ENCODE data around the gene CEP95. TPM values are rescaled to one million over a fixed set of nuclear protein-coding genes. Genes with fewer than 3 reads are reported as not detected.
A peak's percentile ranks its signal among the peaks of the same experiment; 100 is the strongest.

CEP95 gene
- total RNA-seq, 1 donor, result 48.9 TPM

DNA sequence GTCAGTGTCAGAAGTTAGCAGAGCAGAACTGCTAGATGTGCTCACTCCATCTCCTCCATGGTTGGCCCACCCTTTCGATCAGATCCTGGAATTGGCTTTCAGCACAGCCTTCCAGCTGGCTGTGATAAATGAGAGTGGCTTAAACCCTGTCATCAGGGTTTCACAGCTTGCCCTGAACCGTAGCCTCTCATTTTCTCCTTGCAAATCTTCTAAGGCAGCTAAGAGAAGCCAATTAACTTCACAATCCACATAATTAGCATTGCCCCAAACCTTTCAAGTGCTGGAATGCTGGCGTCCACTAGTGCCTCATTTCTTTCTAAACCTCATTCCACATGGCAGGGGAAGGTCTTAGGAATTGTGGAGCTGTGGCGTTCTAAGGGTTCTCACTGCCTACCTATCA lies 36.2 kb upstream of the CEP95 start:
- no peaks in the 10 kb centered on the region for H3K79me2 ChIP-seq (ENCODE audit: insufficient read depth, low read length)
- H2AFZ ChIP-seq (ENCODE audit: low read length), result no peak overlapping the region
- TF ChIP-seq, protein P1, sequence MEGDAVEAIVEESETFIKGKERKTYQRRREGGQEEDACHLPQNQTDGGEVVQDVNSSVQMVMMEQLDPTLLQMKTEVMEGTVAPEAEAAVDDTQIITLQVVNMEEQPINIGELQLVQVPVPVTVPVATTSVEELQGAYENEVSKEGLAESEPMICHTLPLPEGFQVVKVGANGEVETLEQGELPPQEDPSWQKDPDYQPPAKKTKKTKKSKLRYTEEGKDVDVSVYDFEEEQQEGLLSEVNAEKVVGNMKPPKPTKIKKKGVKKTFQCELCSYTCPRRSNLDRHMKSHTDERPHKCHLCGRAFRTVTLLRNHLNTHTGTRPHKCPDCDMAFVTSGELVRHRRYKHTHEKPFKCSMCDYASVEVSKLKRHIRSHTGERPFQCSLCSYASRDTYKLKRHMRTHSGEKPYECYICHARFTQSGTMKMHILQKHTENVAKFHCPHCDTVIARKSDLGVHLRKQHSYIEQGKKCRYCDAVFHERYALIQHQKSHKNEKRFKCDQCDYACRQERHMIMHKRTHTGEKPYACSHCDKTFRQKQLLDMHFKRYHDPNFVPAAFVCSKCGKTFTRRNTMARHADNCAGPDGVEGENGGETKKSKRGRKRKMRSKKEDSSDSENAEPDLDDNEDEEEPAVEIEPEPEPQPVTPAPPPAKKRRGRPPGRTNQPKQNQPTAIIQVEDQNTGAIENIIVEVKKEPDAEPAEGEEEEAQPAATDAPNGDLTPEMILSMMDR (IDR thresholded peaks at IDR 0.05; ENCODE audit: extremely low read depth, low read depth, low read length), result no peak

DNA sequence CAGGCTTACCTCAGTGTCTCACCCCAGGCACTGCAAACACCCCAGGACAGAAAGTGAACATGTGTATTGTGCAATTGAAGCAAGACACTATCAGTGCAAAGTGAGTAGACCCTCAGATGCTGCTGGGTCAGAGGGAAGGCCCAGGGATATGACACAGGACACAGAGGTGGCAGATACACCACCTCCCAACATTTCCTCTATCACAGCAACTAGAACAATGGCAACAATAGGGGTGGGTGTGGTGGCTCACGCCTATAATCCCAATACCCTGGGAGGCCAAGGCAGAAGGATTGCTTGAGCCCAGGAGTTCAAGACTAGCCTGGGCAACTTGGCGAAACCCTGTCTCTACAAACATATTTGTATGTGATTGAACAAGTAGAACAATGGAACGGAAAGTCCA lies 35.3 kb upstream of the CEP95 start:
- H3K4me2 ChIP-seq (ENCODE audit: insufficient read depth, low read length), result no peak overlapping the region
- H2AFZ ChIP-seq (ENCODE audit: low read length), result no peak overlapping the region
- H3K79me2 ChIP-seq (ENCODE audit: insufficient read depth, low read length), result no peaks in the 10 kb centered on the region
- no peaks in the 10 kb centered on the region for H3K27me3 ChIP-seq (ENCODE audit: insufficient read depth, low read length)
- H3K4me3 ChIP-seq (ENCODE audit: insufficient read depth, low read length), result no peak overlapping the region
- no peak overlapping the region for H3K27ac ChIP-seq (ENCODE audit: low read depth, low read length)
- no peak for DNase-seq (ENCODE audit: insufficient read length, low spot score, missing footprints)
- H3K36me3 ChIP-seq (ENCODE audit: insufficient read depth, low read length), result peaks cover 5% of the 10 kb centered on the region
- no peaks in the 10 kb centered on the region for H4K20me1 ChIP-seq (ENCODE audit: insufficient read depth, low read length)
- H3K4me1 ChIP-seq (ENCODE audit: insufficient read depth, low read length), result no peaks in the 10 kb centered on the region
- TF ChIP-seq, protein P1 (IDR thresholded peaks at IDR 0.05; ENCODE audit: extremely low read depth, low read depth, low read length), result no peak
- no peaks in the 10 kb centered on the region for H3K9me3 ChIP-seq (ENCODE audit: low read depth, low read length)

More for the DNA sequence above, 36.2 kb upstream of the CEP95 start:
- DNase-seq (ENCODE audit: insufficient read length, low spot score, missing footprints), result peak; percentile 38
- no peaks in the 10 kb centered on the region for H3K4me1 ChIP-seq (ENCODE audit: insufficient read depth, low read length)
- H4K20me1 ChIP-seq (ENCODE audit: insufficient read depth, low read length), result no peaks in the 10 kb centered on the region
- H3K4me2 ChIP-seq (ENCODE audit: insufficient read depth, low read length), result no peak overlapping the region
- H3K27ac ChIP-seq (ENCODE audit: low read depth, low read length), result no peak overlapping the region
- no peaks in the 10 kb centered on the region for H3K9me3 ChIP-seq (ENCODE audit: low read depth, low read length)
- no peaks in the 10 kb centered on the region for H3K27me3 ChIP-seq (ENCODE audit: insufficient read depth, low read length)
- no peak overlapping the region for H3K4me3 ChIP-seq (ENCODE audit: insufficient read depth, low read length)
- H3K36me3 ChIP-seq (ENCODE audit: insufficient read depth, low read length), result peaks cover 5% of the 10 kb centered on the region

DNA sequence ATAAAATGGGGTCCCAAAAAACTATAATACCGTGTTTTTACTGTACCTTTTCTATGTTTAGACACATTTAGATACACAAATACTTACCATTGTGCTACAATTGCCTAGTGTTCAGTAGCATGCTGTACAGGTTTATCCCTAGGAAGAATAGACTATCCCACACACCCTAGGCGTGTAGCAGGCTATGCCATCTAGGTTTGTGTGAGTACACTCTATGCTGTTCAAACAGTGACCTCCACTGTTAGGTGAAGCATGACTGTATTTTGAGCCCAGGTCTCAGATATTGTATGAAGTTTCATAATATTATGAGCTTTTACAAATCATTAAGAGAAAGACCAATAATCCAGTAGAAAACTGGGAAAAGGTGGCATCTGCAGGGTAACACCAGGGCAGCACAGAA lies 34.2 kb upstream of the CEP95 start:
- DNase-seq (ENCODE audit: insufficient read length, low spot score, missing footprints), result peak; percentile 38
- Histone ChIP-seq H3K4me3 (ENCODE audit: insufficient read depth, low read length) (no peak overlapping the region), H3K9me3 (ENCODE audit: low read depth, low read length) (no peaks in the 10 kb centered on the region), H4K20me1 (ENCODE audit: insufficient read depth, low read length) (no peaks in the 10 kb centered on the region), H3K27me3 (ENCODE audit: insufficient read depth, low read length) (no peaks in the 10 kb centered on the region), H3K27ac (ENCODE audit: low read depth, low read length) (no peak overlapping the region), H3K79me2 (ENCODE audit: insufficient read depth, low read length) (no peaks in the 10 kb centered on the region), H3K36me3 (ENCODE audit: insufficient read depth, low read length) (peaks cover 5% of the 10 kb centered on the region), H2AFZ (ENCODE audit: low read length) (no peak overlapping the region), H3K4me2 (ENCODE audit: insufficient read depth, low read length) (no peak overlapping the region), H3K4me1 (ENCODE audit: insufficient read depth, low read length) (no peaks in the 10 kb centered on the region)
- TF ChIP-seq, protein P1 (IDR thresholded peaks at IDR 0.05; ENCODE audit: extremely low read depth, low read depth, low read length), result no peak

DNA sequence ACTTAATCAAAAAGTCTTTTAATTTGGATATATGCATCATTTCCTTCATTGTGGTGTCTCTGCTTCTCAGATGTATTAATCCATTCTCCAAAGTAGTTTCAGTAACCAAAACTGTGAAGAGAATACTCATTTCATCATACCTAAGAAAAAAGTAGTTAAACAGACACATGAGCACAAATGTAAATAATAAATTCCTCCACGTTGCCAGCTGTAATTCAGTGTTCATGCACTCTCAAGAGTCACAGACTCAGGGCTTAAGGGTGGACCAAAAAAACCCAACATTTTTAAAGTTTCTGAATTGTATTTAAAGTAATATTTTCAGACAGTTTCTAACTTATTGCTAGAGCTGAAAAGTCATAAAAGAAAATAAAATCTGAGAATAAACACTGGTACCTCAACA lies 28.9 kb upstream of the CEP95 start:
- Histone ChIP-seq H3K9me3 (ENCODE audit: low read depth, low read length) (no peaks in the 10 kb centered on the region), H3K36me3 (ENCODE audit: insufficient read depth, low read length) (peaks cover 14% of the 10 kb centered on the region), H3K4me2 (ENCODE audit: insufficient read depth, low read length) (no peak overlapping the region), H3K4me1 (ENCODE audit: insufficient read depth, low read length) (no peaks in the 10 kb centered on the region), H3K4me3 (ENCODE audit: insufficient read depth, low read length) (no peak overlapping the region), H2AFZ (ENCODE audit: low read length) (no peak overlapping the region), H3K27ac (ENCODE audit: low read depth, low read length) (no peak overlapping the region), H3K79me2 (ENCODE audit: insufficient read depth, low read length) (no peaks in the 10 kb centered on the region), H3K27me3 (ENCODE audit: insufficient read depth, low read length) (no peaks in the 10 kb centered on the region), H4K20me1 (ENCODE audit: insufficient read depth, low read length) (no peaks in the 10 kb centered on the region)
- TF ChIP-seq, protein P1 (IDR thresholded peaks at IDR 0.05; ENCODE audit: extremely low read depth, low read depth, low read length), result no peak
- no peak for DNase-seq (ENCODE audit: insufficient read length, low spot score, missing footprints)
